Measurements from ENCODE around the gene CLEC10A.
"Not testable (repeated sequence)": the region's sequence is repeated elsewhere in the genome, so short reads cannot be mapped to it uniquely, and the experiment has no call there.

Gene CLEC10A

GRCh38 chr17:7079581-7080455 is at the start of gene CLEC10A:
TSS of gene CLEC10A (minus strand) at chr17:7080251. CDS start at chr17:7078812, 1,439 bp downstream.
- DNase-seq (ENCODE audit: low read depth), result no peak

- DNase-seq (ENCODE audit: low read depth), result no peak
Observed at GRCh38 chr17:7129311-7129710, 49.3 kb upstream of the CLEC10A start.

- DNase-seq (ENCODE audit: low read depth), result no peak
Observed at GRCh38 chr17:7128160-7128559, 48.1 kb upstream of the CLEC10A start.

GRCh38 chr17:7127501-7127900 is 47.5 kb upstream of the CLEC10A start:
- DNase-seq (ENCODE audit: low read depth), result not testable (repeated sequence)

GRCh38 chr17:7126386-7126785 is 46.3 kb upstream of the CLEC10A start:
- DNase-seq (ENCODE audit: low read depth), result not testable (repeated sequence)

- DNase-seq (ENCODE audit: low read depth), result no peak
Observed at GRCh38 chr17:7124923-7125322, 44.9 kb upstream of the CLEC10A start.

- no peak for DNase-seq (ENCODE audit: low read depth)
Observed at GRCh38 chr17:7123844-7124243, 43.8 kb upstream of the CLEC10A start.

- no peak for DNase-seq (ENCODE audit: low read depth)
Observed at GRCh38 chr17:7122381-7122780, 42.3 kb upstream of the CLEC10A start.

GRCh38 chr17:7120635-7121034 is 40.6 kb upstream of the CLEC10A start:
- DNase-seq (ENCODE audit: low read depth), result not testable (repeated sequence)

GRCh38 chr17:7120123-7120522 is 40.1 kb upstream of the CLEC10A start:
- DNase-seq (ENCODE audit: low read depth), result no peak

- no peak for DNase-seq (ENCODE audit: low read depth)
Observed at GRCh38 chr17:7119314-7119713, 39.3 kb upstream of the CLEC10A start.

GRCh38 chr17:7114875-7115614 is 35.0 kb upstream of the CLEC10A start:
- DNase-seq (ENCODE audit: low read depth), result no peak

- DNase-seq (ENCODE audit: low read depth), result no peak
Observed at GRCh38 chr17:7114241-7114874, 34.3 kb upstream of the CLEC10A start, which contains the start of gene ASGR2. TSS of gene ASGR2 (minus strand) at chr17:7114822. CDS start at chr17:7114240, 582 bp downstream.

- DNase-seq (ENCODE audit: low read depth), result no peak
Observed at GRCh38 chr17:7113273-7114071, 33.4 kb upstream of the CLEC10A start.

- DNase-seq (ENCODE audit: low read depth), result no peak
Observed at GRCh38 chr17:7112510-7113108, 32.6 kb upstream of the CLEC10A start.

- DNase-seq (ENCODE audit: low read depth), result no peak
Observed at GRCh38 chr17:7111784-7112509, 31.9 kb upstream of the CLEC10A start.

- DNase-seq (ENCODE audit: low read depth), result no peak
Observed at GRCh38 chr17:7110617-7111306, 30.7 kb upstream of the CLEC10A start.

GRCh38 chr17:7109461-7110322 is 29.6 kb upstream of the CLEC10A start:
- no peak for DNase-seq (ENCODE audit: low read depth)

GRCh38 chr17:7108981-7109380 is 28.9 kb upstream of the CLEC10A start:
- DNase-seq (ENCODE audit: low read depth), result no peak
